ENCODE results near the gene RACGAP1.
"Not testable (repeated sequence)": the region's sequence is repeated elsewhere in the genome, so short reads cannot be mapped to it uniquely, and the experiment has no call there.

RACGAP1 gene

DNA sequence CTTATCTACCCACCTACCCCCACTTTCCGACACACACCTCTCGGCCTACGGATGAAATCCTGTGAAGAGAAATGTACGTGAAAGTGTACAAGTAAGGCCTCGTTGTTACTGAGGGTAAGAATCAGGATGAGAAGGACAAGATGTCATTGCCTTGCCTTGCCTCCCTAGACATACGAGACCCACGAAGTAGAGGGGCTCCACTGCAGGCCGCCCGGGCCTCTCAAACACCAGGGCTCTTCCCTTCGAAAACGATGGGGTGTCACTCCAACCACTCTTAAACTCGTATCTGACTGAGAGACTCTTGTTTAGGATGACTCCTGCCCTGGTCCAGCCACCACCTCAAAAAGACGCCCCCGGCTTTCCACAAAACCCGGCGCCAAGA, 498 bp downstream of the RACGAP1 start:
- DNase-seq = no peak

DNA sequence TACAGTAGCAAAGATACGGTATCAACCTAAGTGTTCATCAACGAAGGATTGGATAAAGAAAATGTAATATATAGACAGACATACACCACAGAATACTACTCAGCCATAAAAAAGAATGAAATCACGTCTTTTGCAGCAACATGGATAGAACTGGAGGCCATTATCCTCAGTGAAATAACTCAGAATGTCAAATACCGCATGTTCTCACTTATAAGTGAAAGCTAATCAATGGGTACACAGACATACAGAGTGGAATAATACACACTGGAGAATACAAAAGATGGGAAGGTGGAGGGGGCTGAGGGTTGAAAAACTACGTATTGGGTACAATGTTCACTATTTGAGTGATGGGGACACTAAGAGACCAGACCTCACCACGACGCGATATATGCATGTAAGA, 1.1 kb downstream of the RACGAP1 start:
- no peak for DNase-seq

DNA sequence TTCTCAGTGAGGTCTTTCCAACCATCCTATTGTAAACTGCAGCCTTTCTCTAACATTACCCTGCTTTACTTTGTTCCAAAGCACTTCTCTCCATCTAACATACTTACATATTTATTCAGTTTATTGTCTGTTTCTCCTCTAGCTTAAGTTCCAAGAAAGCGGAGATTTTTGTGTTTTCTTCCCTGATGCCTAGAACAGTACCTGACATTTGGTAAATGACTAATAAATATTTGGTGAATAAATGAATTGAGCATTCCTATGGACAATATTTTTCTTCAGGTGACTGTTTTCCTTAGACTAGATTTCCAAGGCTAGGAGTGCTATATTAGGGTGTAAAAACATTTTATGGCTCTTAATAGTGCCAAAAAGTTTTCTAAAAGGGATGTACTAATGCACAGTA, 2.4 kb downstream of the RACGAP1 start:
- no peak for DNase-seq

DNA sequence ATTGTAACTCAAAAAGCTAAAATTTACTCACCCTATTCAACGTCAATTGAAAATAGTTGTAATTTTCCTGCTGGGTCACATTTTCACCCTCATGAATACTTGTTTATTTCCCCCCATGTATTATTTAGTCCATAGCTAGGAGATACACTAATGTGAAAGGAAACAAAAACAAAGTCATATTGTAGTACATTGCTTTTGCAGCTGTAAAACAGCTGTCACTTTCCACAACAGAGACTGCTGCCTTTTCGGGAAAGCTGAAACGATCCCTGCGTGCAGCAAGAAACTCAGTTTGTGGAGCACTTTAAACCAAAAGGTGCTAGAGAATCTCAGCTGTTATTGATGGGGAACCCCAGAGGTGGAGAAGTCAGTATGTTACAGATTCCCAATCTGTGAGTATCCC, 4.3 kb downstream of the RACGAP1 start:
- DNase-seq = no peak

DNA sequence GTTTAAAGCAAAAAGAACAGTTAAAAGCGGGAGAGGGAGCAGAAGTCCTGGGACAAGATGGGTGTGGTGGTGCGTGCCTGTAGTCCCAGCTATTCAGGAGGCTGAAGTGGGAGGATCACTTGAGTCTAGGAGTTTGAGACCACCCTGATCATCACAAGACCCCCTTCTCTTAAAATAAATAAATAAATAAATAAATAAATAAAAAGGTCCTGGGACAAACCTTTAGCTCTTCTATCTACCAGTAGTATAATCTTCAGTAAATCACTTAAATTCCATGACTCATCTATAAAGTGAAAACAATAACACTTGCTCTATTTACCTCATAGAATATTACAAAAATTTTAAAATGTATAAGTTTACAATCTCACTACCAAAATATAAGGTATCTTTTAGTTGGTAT, 5.8 kb downstream of the RACGAP1 start:
- DNase-seq = no peak

DNA sequence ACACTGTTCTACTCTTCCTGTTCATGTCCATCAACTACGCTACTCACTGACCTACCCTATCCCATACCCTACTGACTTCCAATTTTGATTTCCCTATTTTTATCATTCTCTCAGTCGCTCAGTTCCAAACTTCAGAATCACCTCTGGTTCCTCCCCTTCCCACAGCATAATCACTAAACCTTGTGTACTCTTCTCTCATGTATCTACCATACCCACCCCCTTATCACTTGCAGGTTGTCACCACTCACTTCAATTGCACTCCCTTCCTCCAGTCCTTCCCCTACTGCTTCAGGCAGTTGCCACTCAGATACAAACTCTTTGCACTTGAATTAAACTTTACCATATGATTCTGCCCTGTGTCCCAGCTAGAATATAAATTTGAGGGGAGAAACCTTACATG, 6.3 kb downstream of the RACGAP1 start:
- DNase-seq = no peak

DNA sequence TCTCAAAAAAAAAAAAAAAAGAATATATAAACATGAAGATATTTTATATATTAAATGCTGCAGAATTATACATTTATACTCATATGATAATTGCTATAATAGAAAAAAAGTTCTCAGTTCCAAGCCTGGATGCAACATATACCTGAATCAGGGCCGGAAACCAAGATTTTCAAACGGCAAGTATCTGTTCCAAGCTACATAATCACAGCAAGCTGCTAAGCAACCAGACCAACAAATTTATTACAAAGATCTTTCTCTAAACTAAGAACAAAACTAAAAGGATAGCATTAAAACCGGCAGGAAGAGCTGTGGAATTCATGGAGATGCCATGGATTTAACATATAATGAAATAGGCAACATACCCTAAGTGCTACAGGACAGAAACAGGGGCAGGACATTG, 7.1 kb downstream of the RACGAP1 start:
- DNase-seq = no peak

DNA sequence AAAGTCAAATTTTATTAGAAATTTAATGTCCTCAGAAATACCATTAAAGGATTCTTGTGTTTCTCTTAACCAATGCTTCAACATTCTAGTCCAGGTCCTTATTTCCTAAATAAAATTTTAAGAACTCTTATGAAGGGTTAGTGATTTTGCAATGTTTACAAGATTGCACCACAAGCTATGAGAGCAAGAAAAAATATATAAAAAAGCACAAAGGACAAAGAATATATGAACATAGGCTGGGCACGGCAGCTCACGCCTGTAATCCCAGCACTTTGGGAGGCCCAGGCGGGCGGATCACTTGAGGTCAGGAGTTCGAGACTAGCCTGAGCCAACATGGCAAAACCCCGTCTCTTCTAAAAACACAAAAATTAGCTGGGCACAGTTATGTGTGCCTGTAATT, 7.7 kb downstream of the RACGAP1 start:
- no peak for DNase-seq

DNA sequence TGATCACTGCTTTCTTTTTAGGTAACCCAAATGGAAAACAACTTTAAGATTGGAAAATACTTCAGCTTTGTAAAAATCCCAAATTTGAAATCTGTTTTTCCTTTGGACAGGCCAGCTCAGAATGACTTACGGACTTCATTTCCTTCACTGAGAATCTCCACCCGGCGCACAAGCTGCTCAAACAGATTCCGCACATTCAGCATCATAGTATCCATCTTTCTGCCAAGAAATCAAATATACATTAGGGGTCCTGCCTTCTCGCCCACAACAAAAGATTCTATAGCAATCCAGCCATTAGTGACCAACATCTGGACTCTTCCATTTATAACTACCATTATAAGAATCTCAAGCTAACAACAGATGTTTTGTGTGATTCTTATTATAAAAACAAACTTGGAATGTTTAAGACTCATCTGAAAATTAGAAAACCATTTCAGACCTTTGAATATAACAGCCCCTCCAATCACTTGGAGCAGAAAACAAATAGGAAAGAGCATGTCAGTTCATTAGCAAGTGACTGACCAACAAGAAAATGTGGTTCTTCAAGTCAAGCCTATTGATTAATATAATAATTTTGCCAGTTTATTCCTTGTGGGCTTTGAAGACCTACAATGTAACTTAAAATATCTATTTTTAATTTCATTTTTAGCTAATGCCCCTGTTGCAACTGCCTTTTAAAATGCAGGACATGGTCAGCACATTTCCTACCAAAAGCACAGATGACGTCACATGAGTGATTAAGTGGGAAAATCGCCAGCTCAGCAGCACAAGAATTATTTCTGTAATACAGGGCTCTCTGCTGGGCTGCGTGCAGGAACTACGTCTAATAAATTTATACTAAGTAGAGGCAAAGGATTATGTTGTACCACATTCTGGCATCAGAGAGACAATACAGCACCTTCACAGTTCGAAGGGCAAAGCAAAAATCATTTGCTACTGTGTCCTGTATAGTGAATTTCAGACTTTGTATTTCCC, 8.5 kb downstream of the RACGAP1 start:
- no peak for DNase-seq

DNA sequence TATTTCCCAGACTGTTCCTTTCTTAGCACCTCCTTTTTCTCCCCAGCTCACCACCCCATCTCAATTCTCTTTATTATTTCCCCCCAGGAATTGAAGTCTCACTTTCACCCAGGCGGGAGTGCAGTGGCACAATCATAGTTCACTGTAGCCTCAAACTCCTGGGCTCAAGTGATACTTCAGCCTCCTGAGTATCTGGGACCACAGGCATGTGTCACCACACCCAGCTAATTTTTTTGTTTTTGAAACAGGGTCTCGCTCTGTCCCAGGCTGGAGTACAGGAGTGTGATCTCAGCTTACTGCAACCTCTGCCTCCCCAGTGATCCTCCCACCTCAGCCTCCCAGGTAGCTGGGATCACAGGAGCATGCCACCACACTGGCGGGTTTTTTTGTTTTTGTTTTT, 11.0 kb downstream of the RACGAP1 start:
- DNase-seq = no peak

DNA sequence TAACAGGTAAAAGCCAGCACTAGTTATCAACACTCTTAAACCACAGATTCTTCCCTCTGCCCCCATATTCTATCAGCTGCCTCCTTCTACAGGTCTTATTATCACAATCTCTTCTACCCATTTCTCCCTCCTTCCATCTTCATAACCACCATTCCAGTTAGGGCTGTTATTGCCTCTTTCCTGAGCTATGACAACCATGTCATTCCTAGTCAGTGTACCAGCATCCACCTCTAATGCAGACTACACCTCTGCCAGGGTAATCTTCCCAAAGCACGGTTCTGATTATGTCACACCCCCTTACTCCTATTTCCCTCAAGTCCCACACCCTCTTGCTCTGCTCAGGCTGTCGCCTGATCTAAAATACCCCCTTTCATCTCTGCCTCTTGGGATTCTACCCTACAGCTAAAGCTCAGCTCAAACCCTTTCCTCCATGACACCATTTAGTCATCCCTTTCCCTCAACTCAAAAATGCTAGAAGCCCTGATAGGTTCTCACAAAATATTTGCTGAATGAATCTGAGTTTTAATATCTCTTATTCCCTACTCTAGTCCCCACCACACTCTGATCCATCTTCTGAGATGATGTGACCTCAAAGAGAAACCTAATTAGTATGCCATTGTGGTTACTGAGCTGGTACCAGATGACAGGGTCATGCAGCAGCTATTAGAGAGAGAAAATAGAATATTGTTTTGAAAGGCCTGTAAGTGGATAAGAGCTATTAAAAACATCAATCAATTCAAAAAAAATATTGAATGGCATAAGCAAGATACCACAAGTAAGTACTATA, 11.7 kb downstream of the RACGAP1 start:
- DNase-seq = no peak

DNA sequence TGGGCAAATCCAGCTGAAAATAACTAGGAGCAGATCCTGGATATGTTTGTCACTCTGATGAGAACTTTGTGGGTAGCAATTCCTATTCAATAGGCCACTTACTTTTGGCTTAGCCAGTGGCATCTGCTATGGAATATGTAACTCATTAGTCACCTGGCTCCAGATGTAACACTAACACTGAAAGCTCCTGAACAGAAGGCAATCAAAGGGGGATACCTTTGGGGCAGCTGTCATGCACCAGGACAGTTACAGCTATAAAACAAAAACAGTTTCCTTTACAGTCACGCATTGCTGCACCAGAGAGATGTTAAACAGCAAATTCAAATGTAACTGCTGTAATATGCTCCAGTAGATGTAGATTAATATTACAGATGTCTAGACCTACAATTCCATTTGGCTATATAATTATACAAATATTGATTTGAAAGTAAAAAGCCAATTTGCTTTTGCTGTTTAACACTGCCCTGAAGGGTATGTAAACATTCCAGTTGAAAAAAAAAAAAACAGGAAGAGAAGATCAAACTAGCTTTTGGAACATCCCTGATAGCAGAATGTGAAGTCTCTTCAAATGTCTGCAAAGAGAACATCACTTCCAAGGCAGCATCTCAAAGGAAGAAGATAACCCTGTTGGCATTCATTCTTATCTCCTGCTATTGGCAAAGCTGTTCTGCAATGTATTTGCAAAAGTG, 18.4 kb downstream of the RACGAP1 start:
- DNase-seq = no peak

DNA sequence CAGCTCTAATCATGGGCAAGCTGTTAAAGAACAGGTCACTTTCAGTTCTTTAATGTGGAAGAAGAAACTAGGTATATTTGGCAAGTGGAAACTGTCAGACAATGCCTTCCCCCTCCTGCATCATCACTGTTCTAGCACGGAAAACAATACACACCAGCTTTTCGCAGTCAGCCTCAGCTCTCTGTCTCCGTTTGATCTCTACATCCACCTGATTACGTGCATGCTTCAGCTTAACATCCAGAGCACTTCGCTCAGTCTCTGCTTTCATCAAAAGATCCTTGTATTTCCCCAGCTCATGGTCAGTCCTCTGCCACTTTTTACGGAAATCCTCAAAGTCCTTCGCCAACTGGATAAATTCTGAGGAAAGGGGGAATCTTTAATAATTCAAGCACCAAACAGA, 19.0 kb downstream of the RACGAP1 start:
- no peak for DNase-seq

DNA sequence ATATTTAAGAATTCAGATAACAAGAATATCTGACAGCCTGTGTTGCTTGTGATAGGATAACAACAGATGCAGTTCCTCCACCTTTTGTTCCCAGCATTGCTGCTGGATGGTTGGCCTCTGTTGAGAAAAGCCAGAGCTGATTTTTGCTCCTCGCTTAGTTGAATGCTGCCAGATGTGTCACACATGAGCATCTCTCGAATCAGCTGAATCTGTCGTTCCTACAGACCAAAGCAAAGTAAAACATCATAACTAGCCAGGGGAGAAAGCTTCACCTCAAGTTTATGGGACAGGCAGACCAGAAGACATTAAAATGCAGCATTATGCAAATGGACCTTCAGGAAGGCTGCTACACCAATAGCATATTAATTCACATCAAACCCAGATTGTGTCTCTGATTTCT, 20.1 kb downstream of the RACGAP1 start:
- DNase-seq = no peak

DNA sequence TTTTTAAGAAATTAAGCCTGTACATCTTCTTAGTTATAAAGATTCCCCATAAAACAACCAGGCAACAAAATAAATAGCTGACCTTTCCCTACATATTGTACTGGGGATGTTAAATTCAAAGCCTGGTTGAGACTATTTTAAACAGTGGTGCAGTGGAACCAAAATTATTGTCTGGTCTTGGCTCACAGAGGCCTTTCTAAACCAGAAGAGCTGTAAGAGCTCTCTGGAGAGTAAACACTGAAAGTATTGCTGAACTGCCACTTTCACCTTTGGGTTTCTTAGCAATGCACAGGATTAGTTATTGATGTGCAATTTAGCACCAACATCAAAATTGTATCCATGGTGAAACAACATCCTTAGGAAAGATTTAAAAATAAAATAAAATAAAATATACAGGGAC, 20.6 kb downstream of the RACGAP1 start:
- DNase-seq = no peak

DNA sequence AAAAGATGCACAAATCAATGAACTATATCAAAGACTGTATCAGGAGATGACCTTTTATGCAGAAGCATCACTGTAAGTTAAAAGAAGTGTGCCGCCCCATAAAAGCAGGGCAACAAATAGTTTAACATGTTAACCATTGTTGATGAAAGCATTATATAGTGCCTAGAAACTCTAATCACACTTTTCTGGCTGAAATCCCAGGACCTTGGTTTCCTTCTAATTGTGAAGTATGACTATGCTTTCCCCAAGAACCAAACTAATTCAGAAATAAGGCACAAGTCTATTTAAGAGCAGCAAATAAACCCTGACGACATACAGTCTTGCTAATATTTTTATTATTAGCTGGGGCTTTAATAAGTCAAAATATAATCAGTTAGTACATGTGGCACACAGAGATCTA, 21.7 kb downstream of the RACGAP1 start:
- DNase-seq = no peak

DNA sequence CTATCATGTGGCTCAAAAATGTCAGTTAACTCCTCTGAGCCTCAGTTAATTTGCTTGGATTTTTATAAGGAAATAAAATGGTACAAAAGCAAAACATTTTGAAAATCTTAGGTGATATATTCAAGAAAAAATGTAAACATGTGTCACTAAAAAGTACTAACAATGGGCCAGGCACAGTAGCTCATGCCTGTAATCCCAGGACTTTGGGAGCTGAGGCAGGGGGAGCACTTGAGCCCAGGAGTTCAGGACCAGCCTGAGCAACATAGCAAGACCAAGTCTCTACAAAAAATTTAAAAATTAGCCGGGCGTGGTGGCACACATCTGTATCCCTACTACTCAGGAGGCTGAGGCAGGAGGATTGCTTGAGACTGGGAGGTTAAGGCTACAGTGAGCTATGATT, 26.8 kb downstream of the RACGAP1 start:
- DNase-seq = no peak

DNA sequence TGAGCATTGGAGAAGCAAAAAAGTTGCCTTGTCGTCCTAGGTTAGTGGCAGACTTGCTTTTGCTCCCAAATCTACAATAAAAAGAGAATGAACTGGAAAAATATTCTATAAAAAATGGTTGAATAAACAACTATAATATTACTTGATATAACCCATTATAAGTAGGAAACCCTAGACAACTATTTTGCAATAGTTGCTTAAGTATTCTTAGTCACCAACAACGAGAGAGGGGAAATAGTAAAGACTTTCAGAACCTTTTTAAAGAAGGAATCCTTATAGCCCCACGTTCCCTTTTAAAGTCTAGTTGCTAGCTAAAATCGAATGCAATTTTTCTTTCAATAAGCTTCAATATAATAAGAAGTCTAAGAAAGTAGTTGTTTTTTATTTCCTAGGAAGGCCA, 35.0 kb downstream of the RACGAP1 start:
- no peak for DNase-seq

DNA sequence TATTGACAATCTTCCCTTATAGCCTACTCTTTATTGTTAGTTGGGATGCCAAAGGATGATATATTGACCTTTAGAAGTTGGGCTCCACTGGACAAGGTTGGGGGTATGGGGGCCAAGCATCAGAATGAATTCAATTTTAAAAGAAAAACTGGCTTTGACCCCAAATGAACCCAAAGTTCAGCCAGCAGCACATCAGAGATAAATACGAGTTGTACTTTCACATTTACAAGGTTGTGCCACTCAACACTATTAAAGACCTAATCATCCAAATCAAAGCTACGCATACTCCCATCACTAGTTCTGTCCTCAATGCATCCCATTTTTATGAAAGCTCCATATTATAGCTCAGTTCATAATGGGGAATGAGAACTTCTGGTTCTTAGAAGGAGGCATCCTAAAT, 35.9 kb downstream of the RACGAP1 start:
- DNase-seq = not testable (repeated sequence)

DNA sequence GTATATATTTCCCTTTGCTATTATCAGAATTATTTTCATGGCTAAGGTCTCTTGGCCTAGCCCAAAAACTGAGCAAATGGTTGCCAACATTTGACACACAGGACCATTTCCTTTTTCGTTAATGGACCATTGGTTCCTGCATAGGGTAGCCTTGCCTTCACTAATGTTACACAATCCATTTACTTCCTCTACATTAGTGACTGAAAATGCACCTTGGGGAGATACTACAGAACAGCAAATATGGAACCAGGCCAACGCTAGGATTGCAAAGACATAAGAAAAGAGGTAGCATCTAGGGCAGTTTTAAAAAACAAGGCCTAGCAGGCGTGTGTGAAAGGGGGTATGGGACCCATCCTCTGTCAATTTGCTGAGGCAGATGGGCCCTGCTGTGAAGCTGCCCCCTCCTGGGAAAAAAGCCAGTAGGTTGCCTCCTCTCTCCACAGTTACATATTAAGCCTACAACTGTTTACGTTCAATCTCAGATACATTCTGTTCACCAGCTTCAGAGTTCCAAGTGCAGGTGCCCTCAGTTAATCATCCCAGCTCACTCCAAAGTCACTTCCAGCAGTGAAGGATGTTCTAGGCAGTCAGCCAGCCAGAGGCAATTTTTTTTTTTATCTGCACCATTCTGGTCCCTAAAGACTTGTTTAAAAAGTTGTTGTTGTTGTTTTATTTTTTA, 37.5 kb downstream of the RACGAP1 start:
- DNase-seq = no peak

DNA sequence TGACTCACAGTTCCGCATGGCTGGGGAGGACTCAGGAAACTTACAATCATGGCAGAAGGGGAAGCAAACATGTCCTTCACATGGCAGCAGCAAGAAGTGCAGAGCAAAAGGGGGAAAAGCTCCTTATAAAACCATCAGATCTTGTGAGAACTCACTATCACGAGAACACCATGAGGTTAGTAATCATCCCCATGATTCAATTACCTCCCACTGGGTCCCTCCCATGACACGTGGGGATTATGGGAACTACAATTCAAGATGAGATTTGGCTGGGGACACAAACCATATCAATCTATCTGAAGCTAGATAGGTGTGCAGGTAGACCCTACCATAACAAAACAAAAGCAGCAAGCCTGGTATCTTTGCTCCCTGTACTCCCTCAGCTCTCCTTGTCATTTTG, 38.8 kb downstream of the RACGAP1 start:
- DNase-seq = not testable (repeated sequence)

DNA sequence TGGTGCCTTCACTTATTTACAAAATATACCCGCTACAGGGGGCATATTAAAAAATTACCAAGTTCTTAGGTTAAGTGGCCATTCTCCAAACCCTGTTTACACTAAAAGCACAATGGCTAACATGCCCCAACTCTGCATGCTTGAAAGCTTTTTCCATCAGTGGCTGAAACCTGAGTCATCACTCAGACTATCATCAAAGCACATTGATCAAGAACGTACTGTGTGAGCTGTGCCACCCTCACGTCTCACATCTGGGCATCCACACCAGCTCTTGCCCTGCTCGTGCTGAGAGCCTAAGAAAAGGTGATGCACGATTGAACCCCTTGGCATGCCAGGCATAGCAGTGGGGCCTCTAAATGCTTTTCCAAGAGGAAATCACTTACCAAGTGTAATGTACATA, 39.3 kb downstream of the RACGAP1 start:
- DNase-seq = no peak
